ENCODE results near the gene GRM7. TPM values are rescaled to one million over a fixed set of nuclear protein-coding genes. Genes with fewer than 3 reads are reported as not detected.

GRM7 gene
- total and polyA plus RNA-seq, 2 experiments from 2014 or later: 0.62 to 1.7 TPM

- H3K36me3 ChIP-seq: no peaks in the 10 kb centered on the region
- no peaks in the 10 kb centered on the region for H3K9me3 ChIP-seq (ENCODE audit: low read depth)
- peak in 1 of 2 donors; percentile 61 for DNase-seq (ENCODE audit: low read depth in 1 of 2, low spot score in 1 of 2)
- no peaks in the 10 kb centered on the region for H3K27me3 ChIP-seq
- no peaks in the 10 kb centered on the region for H3K4me1 ChIP-seq (ENCODE audit: low read depth)
- TF ChIP-seq, protein P1, sequence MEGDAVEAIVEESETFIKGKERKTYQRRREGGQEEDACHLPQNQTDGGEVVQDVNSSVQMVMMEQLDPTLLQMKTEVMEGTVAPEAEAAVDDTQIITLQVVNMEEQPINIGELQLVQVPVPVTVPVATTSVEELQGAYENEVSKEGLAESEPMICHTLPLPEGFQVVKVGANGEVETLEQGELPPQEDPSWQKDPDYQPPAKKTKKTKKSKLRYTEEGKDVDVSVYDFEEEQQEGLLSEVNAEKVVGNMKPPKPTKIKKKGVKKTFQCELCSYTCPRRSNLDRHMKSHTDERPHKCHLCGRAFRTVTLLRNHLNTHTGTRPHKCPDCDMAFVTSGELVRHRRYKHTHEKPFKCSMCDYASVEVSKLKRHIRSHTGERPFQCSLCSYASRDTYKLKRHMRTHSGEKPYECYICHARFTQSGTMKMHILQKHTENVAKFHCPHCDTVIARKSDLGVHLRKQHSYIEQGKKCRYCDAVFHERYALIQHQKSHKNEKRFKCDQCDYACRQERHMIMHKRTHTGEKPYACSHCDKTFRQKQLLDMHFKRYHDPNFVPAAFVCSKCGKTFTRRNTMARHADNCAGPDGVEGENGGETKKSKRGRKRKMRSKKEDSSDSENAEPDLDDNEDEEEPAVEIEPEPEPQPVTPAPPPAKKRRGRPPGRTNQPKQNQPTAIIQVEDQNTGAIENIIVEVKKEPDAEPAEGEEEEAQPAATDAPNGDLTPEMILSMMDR (IDR thresholded peaks at IDR 0.05; ENCODE audit: low read depth, low read length): no peak
- H3K27ac ChIP-seq: no peak overlapping the region
- no peak overlapping the region for H3K4me3 ChIP-seq
Measured at GRCh38 chr3:7573330-7573729, 712.4 kb downstream of the GRM7 start.

GRCh38 chr3:7574435-7574834, 713.5 kb downstream of the GRM7 start:
- peak; percentile 10 to 79 for DNase-seq (ENCODE audit: low read depth in 1 of 2, low spot score in 1 of 2)
- Histone ChIP-seq H3K9me3 (ENCODE audit: low read depth) (no peaks in the 10 kb centered on the region), H3K27me3 (no peaks in the 10 kb centered on the region), H3K4me3 (no peak overlapping the region), H3K27ac (no peak overlapping the region), H3K36me3 (no peaks in the 10 kb centered on the region), H3K4me1 (ENCODE audit: low read depth) (no peaks in the 10 kb centered on the region)
- TF ChIP-seq, protein P1 (IDR thresholded peaks at IDR 0.05; ENCODE audit: low read depth, low read length): no peak

DNA sequence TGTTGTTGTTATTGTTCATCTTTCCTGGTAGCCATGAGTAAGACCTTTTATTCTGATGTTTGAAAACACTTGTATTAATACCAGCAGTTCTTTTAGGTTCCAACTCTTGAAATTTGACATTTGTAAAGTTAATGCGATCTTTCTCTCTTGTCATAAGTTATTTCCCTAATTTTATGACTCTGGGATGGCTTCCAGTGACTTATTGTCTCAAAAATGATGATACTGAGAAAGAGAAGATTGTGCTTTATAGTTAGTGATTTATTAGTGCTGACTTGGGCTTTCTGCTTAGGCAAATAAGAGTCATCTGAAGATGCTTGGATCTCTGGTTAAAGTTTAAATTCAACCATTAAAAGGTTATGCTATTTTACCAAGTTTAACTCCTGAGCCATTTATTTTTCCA, 715.2 kb downstream of the GRM7 start:
- Histone ChIP-seq H3K4me1 (ENCODE audit: low read depth) (no peaks in the 10 kb centered on the region), H3K9me3 (ENCODE audit: low read depth) (no peaks in the 10 kb centered on the region), H3K27me3 (no peaks in the 10 kb centered on the region), H3K4me3 (no peak overlapping the region), H3K36me3 (no peaks in the 10 kb centered on the region), H3K27ac (no peak overlapping the region)
- TF ChIP-seq, protein P1 (IDR thresholded peaks at IDR 0.05; ENCODE audit: low read depth, low read length): no peak
- no peak for DNase-seq (ENCODE audit: low read depth in 1 of 2, low spot score in 1 of 2)

- TF ChIP-seq, protein P1 (IDR thresholded peaks at IDR 0.05; ENCODE audit: low read depth, low read length): no peak
- Histone ChIP-seq H3K4me1 (ENCODE audit: low read depth) (no peaks in the 10 kb centered on the region), H3K27me3 (no peaks in the 10 kb centered on the region), H3K27ac (no peak overlapping the region), H3K36me3 (no peaks in the 10 kb centered on the region), H3K9me3 (ENCODE audit: low read depth) (no peaks in the 10 kb centered on the region), H3K4me3 (no peak overlapping the region)
- DNase-seq (ENCODE audit: low read depth in 1 of 2, low spot score in 1 of 2): no peak
Measured at GRCh38 chr3:7576506-7576905, 715.6 kb downstream of the GRM7 start.

- Histone ChIP-seq H3K27me3 (no peaks in the 10 kb centered on the region), H3K4me3 (no peak overlapping the region), H3K9me3 (ENCODE audit: low read depth) (no peaks in the 10 kb centered on the region), H3K36me3 (no peaks in the 10 kb centered on the region), H3K4me1 (ENCODE audit: low read depth) (no peaks in the 10 kb centered on the region), H3K27ac (no peak overlapping the region)
- TF ChIP-seq, protein P1 (IDR thresholded peaks at IDR 0.05; ENCODE audit: low read depth, low read length): no peak
- no peak for DNase-seq (ENCODE audit: low read depth in 1 of 2, low spot score in 1 of 2)
Measured at GRCh38 chr3:7577513-7577912, 716.6 kb downstream of the GRM7 start.

DNA sequence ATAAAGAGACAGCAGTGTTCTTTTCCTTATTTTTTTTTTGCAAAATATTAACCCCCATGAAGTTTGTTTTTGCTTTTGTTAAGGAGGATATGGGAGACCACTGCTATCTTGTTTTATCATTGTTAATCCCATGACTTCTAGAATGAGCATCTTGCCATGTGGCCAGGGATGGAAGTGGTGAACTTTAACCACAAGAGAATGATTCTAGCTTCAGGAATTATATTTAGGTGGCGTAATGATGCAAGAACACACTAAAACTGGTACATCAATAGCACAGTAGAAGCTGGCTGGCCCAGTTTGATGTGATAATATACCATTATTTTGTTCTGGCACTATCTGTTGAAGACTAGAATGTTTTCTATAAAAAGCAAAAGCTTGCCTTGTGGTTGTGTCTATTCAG, 720.9 kb downstream of the GRM7 start:
- peak in 1 of 2 donors; percentile 45 for DNase-seq (ENCODE audit: low read depth in 1 of 2, low spot score in 1 of 2)
- TF ChIP-seq, protein P1 (IDR thresholded peaks at IDR 0.05; ENCODE audit: low read depth, low read length): no peak
- no peak overlapping the region for H3K27ac ChIP-seq
- no peak overlapping the region for H3K4me3 ChIP-seq
- H3K4me1 ChIP-seq (ENCODE audit: low read depth): no peaks in the 10 kb centered on the region
- H3K36me3 ChIP-seq: no peaks in the 10 kb centered on the region
- no peaks in the 10 kb centered on the region for H3K9me3 ChIP-seq (ENCODE audit: low read depth)
- no peaks in the 10 kb centered on the region for H3K27me3 ChIP-seq
